Erythroblast (primary cell): ENCODE measurements around the gene CCNY.

Source experiments
- GATA1 ChIP-seq: IDR thresholded peaks from 2 replicates; pipeline ENCODE4 v1.6.1; 2011; ENCODE audit warnings: low read depth, mild to moderate bottlenecking, control low read depth, low read length, moderate library complexity
- POLR2A ChIP-seq: IDR thresholded peaks from 2 replicates; pipeline ENCODE4 v1.6.1; 2011; ENCODE audit warnings: mild to moderate bottlenecking, low read length

- TF ChIP-seq POLR2A (no peak), GATA1 (no peak)
Observed at GRCh38 chr10:35438718-35439571, 102.6 kb downstream of the CCNY start.
